Bronchial epithelial cell (primary cell): Measurements from ENCODE around the gene PIGP. TPM values are rescaled to one million over a fixed set of nuclear protein-coding genes. Genes with fewer than 3 reads are reported as not detected.

Source experiments
- DNase-seq: peaks from one replicate; pipeline ENCODE4 v3.0.0-alpha.2; 2010; ENCODE audit warnings: low read depth
- FAIRE-seq: peaks from 2 replicates; lab custom pipeline; 2011; peaks lifted over from hg19 to GRCh38; lab: Jason Lieb, UNC
- H3K27me3 ChIP-seq: 2 replicates; pipeline ENCODE4 v1.5.1; 2011; ENCODE audit warnings: low read length; ENCODE audit not compliant: control insufficient read depth, insufficient read depth
- H3K36me3 ChIP-seq: 2 replicates; pipeline ENCODE4 v1.5.1; 2011; ENCODE audit warnings: low read length; ENCODE audit not compliant: control insufficient read depth, insufficient read depth
- H3K4me3 ChIP-seq: 2 replicates; pipeline ENCODE4 v1.5.1; 2011; ENCODE audit warnings: mild to moderate bottlenecking, low read depth, low read length, control low read depth
- total RNA-seq: library from RNA; depleted of rRNA; stranded (reverse); fragments of >200 nt; gene quantifications from 2 replicates; pipeline ENCODE4 v1.2.1, GENCODE V29; 2014
- TF ChIP-seq, protein P1 (sequence below): IDR thresholded peaks from 2 replicates; pipeline ENCODE4 v1.5.1; 2011; ENCODE audit warnings: mild to moderate bottlenecking, moderate library complexity, low read length, control low read depth, inconsistent platforms; ENCODE audit not compliant: insufficient read depth, severe bottlenecking

PIGP gene
- total RNA-seq, 1 donor from 2014 or later = 3.2 TPM

DNA sequence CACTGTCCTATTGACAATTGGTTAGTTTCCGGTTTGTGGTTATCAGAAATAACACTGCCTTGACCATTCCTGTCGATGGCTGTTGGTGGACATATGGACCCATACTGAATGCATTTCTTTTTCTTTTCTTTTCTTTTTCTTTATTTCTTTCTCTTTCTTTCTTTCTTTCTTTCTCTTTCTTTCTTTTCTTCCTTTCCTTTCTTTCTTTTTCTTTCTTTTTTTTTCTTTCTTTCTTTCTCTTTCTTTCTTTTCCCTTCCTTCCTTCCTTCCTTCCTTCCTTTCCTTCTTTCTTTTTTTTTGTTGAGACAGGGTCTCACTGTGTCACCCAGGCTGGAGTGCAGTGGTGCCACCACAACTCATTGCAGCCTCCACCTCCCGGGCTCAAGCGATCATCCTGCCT lies 42.0 kb downstream of the PIGP start:
- TF ChIP-seq, protein P1, sequence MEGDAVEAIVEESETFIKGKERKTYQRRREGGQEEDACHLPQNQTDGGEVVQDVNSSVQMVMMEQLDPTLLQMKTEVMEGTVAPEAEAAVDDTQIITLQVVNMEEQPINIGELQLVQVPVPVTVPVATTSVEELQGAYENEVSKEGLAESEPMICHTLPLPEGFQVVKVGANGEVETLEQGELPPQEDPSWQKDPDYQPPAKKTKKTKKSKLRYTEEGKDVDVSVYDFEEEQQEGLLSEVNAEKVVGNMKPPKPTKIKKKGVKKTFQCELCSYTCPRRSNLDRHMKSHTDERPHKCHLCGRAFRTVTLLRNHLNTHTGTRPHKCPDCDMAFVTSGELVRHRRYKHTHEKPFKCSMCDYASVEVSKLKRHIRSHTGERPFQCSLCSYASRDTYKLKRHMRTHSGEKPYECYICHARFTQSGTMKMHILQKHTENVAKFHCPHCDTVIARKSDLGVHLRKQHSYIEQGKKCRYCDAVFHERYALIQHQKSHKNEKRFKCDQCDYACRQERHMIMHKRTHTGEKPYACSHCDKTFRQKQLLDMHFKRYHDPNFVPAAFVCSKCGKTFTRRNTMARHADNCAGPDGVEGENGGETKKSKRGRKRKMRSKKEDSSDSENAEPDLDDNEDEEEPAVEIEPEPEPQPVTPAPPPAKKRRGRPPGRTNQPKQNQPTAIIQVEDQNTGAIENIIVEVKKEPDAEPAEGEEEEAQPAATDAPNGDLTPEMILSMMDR = no peak
- Histone ChIP-seq H3K4me3 (no peak overlapping the region), H3K27me3 (no peaks in the 10 kb centered on the region), H3K36me3 (no peaks in the 10 kb centered on the region)
- FAIRE-seq = no peak
- DNase-seq = no peak

DNA sequence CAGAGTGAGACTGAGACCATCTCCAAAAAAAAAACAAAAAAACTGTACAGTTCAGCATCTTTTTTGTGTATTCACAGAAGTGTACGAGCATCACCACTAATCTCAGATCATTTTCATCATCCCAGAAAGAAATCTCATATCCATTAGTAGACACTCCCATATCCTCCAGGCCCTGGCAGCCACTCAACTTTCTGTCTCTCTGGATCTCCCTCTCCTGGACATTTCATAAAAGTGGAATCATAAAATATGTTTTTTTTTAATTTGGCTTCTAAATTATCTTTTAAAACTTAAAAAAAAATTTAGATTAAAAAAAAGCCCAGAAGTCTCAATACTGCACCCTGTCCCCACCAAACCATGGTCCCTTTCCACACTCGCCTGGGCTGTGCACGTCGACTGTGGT lies 44.3 kb downstream of the PIGP start:
- H3K27me3 ChIP-seq = no peaks in the 10 kb centered on the region
- TF ChIP-seq, protein P1 = no peak
- no peak overlapping the region for H3K4me3 ChIP-seq
- no peaks in the 10 kb centered on the region for H3K36me3 ChIP-seq
- DNase-seq (no peak), FAIRE-seq (no peak)

GRCh38 chr21:37026499-37026898 lies 46.4 kb downstream of the PIGP start:
- FAIRE-seq (no peak), DNase-seq (peak; percentile 2)
- TF ChIP-seq, protein P1 = no peak
- no peak overlapping the region for H3K4me3 ChIP-seq
- H3K36me3 ChIP-seq = no peaks in the 10 kb centered on the region
- no peaks in the 10 kb centered on the region for H3K27me3 ChIP-seq

DNA sequence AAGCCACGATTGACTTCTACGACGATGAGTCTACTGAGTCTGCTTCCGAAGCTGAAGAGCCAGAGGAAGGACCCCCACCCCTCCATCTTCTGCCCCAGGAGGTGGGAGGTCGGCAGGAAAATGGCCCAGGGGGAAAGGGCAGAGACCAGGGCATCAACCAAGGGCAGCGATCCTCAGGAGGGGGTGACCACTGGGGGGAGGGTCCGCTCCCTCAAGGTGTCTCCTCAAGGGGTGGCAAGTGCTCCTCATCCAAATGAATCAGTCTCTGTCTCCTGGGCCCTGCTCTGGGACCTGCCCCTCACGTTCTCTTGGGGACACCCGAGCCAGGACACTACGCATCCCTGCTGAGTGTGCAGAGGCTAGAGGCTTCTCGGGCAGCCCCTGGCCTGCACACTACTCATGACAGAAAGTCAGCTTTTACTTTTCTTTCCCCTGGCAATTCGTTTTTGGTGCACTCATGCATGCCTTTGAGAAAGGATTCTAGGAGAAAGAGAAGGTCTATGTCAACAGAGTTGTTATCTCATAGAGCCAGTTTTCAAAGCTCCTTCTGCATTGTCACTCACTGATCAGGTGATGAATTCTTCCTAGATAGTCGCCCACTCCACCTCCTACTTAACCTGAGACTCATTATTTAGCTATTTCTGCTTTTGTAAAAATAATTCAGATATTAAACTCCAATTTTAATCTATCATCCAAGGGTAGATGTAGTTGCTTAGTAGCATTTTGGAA lies 54.8 kb downstream of the PIGP start:
- no peak overlapping the region for H3K4me3 ChIP-seq
- FAIRE-seq = no peak
- no peak for DNase-seq
- TF ChIP-seq, protein P1 = no peak
- H3K36me3 ChIP-seq = no peaks in the 10 kb centered on the region
- H3K27me3 ChIP-seq = no peaks in the 10 kb centered on the region

Other genes with a start within 250 kb of the PIGP start
- 26.3 and 32.1 TPM in 2 replicates for gene HLCS, start 106.4 kb downstream of the PIGP start, total RNA-seq
- under 0.01 TPM in 1 of 2 replicates, not detected in the other for gene RIPPLY3, start 66.4 kb downstream of the PIGP start, total RNA-seq
- 64.1 and 90.3 TPM in 2 replicates for gene TTC3, start 183 bp upstream of the PIGP start, total RNA-seq
- 50.4 and 50.5 TPM in 2 replicates for gene VPS26C, start 194.3 kb upstream of the PIGP start, total RNA-seq